HG03060 (cell line): Measurements from ENCODE around the gene DLG2.
"Not testable (repeated sequence)": the region's sequence is repeated elsewhere in the genome, so short reads cannot be mapped to it uniquely, and the experiment has no call there.

ENCODE experiments used
- ATAC-seq: cut with Tn5 transposase; IDR thresholded peaks from one replicate; pipeline ENCODE4 v1.9.1; 2021; ENCODE audit warnings: low read depth, moderate number of reproducible peaks; ENCODE audit not compliant: unreplicated experiment

Gene DLG2

DNA sequence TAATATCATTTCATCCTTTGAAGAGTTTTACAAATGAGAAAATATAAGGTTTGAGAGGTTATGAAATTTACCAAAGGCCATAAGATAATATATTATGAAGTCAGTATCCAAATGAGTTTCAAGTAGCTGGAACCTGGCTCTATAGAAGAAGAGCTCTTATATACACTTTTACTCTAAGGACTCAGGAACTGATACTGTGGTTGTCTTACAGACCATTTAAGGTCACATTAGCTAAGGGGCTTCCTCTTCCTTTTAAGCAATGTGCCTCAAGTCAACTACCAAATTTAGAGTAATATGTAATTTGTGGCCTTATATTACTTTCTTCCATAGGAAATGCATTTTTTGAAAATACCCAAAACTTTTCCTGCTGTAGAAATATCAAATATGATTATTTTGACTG lies 369.3 kb downstream of the DLG2 start:
- ATAC-seq: no peak

DNA sequence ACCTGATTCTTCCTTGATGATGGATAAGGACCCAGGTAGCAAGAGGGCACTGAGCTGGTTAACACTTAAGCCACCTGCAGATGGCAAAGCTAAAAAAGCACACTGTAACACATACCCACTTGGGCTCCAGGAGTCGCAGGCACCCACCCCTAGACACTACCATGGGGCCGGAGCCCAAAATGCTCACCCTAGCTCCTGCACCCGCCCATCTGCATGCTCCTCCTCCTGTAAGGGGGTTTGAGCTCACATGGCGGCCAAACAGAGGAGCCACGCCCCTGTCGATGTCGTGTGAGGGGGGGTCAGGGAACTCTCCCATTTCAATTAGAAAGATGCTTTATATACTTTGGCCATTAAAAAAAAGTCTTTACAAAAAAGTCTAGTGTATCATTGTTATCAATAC lies 370.7 kb downstream of the DLG2 start:
- no peak for ATAC-seq

DNA sequence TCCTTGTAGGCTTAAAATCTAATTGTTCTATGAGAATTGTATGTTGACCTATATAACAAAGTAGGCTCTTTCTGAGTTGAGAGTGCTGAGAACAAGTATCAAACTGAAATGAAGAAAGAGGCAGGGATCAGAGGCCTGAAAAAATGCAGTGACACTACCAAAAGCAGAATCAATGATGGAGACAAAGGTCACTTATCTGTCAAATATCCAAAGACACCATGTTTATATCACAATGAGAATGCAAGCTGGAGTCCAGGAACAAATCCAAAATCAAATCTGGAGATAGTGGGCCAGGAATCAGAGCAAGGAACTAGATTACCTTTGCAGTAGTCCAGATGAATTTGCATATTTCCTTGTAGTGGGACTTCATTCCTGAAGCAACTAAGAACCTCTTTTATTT lies 377.7 kb downstream of the DLG2 start:
- ATAC-seq: no peak

DNA sequence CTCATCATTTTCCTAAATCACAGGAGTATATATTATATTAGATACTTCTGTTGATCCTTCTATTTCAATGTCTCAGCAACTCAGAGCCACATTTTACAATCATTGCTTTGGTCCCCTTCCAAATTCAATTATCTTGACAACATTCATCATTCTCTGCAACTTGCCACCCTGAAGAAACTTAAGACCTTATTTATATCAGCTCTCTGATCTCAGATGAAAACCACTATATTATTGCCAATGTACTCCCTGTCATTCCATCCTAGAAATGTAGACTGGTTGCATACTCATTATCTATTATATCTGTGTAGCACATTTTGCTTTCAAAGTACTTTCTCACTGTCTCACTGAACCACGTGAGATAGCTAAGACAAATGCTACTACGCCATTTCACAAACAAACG lies 379.3 kb downstream of the DLG2 start:
- no peak for ATAC-seq

DNA sequence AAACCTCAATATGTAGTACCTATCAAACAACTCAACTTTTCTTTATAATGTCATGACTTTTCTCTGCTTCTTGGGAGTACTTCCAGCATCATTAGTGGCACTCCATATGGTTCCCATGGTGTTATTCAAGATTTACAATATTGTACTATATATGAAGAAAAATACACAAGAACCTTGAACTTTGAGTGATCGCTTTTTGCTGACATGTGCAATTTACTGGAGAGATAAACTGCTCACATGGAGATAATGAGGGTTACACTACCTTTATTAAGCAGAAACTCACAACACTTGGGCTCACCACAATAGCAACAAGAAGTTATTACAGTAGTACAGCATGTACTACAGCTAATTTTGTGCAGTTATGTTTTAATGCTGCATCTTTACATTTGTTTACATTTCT lies 388.2 kb downstream of the DLG2 start:
- ATAC-seq: no peak

DNA sequence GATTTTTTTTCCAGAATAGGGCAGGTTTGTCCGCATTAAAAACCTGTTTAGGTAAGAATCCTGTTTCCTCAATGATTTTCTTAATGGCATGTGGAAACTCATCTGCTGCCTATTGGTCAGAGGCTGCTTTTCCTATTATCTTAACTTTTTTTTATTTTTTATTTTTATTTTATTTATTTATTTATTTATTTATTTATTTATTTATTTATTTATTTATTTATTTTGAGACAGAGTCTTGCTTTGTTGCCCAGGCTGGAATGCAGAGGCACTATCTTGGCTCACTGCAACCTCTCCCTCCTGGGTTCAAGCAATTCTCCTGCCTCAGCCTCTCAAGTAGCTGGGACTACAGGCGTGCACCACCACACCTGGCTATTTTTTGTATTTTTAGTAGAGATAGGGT lies 389.1 kb downstream of the DLG2 start:
- not testable (repeated sequence) for ATAC-seq

DNA sequence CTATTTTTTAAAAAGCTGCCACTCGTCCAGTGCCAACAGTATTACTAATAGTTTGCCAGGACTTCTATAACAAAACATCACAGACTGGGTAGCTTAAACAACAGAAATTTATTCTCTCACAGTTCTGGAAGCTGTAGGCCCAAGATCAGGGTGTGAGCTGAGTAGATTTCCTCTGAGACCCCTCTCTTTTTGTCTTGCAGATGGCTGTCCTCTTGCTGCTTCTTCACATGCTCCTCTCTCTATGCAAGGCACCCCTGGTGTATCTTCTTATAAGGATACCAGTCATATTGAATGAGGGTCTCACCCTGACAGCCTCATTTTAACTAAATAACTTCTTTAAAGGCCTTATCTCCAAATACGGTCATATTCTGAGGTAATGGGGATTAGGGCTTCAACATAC lies 390.9 kb downstream of the DLG2 start:
- ATAC-seq: no peak

GRCh38 chr11:85232559-85232958 lies 394.6 kb downstream of the DLG2 start:
- ATAC-seq: no peak

GRCh38 chr11:85231588-85231987 lies 395.6 kb downstream of the DLG2 start:
- ATAC-seq: no peak

DNA sequence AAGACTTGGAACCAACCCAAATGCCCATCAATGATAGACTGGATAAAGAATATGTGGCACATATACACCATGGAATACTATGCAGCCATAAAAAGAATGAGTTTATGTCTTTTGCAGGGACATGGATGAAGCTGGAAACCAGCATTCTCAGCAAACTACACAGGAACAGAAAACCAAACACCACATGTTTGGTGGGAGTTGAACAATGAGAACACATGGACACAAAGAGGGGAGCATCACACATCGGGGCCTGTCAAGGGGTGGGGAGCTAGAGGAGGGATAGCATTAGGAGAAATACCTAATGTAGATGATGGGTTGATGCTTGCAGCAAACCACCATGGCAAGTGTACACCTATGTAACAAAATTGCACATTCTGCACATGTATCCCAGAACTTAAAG lies 397.4 kb downstream of the DLG2 start:
- not testable (repeated sequence) for ATAC-seq

DNA sequence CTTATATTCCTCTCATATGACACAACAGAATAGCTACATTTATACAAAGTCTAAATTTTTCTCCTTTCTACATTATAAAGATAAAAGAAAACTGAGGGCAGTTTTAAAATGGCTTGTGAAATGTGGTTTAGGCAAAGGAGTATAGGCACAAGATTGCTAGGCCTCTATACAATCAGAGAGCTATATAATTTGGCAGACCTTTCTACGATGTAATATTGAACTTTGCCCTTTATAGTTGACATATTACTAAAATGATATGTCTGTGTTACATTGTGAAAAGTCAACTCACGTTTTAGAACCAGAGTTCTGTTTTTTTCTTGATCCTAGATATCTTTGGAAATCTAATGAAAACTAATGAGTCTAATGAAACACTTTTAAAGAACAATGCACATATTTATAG lies 430.2 kb downstream of the DLG2 start:
- ATAC-seq: no peak

GRCh38 chr11:85195934-85196333 lies 431.2 kb downstream of the DLG2 start:
- no peak for ATAC-seq

GRCh38 chr11:85187992-85188391 lies 439.2 kb downstream of the DLG2 start:
- ATAC-seq: no peak

DNA sequence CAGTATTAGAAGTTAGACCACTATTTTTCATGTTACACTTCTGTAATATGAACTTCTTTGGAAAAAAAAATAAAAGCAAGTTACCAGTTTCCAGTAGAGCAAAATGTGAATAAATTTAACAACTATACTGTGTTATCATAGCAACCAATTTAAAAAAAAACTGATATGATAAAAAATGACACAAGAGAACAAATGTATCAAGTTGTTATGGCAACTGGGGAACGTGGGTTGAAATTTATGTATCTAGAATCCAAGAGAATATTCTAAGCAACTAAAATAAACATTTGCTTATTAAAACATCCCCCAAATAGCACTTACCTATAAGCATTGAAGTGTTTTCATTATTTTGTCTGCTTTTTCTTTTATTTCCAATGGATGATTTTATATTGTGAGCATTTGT lies 442.4 kb downstream of the DLG2 start:
- no peak for ATAC-seq

DNA sequence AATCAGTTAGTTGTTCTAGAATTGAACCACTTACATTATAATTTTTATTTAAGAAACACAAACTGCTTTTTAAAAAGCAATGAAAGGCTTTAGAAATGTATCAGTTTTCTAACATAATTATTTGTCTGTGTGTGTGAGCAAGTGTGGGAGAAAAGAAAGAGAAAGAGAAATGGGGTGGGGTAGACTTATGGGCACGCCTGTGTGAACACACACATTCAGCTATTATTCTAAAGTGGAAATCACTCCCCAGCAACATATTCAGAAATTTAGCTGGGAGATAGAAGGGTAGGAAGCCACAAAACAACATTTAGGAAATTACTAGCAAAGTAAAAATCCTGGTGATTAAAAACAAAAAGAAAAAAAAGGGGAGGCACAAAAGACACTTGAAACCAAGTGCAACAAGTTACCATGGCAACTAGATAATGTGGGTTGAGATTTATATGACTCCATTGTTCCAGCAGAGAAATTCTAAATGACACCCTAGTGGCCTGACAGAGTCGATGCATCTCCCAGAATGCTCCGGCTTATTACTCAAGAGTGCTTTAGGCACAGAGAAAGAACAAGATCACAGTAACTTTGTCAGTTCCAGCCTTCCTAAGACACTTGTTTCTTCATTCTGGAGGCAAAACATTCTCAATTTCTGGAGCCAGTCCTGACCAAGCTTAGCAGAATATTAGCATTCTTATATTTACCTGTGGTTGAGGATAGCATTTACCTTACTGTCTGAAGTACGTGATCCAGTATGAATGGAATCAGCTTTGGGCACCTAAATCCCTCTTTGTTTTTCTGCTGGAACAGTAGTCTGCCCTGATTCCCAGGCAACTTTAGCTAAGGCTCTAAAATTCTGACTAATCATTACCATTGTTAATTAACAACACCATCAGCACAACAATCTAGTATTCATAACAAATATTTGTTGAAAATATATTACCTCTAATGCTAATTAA lies 444.4 kb downstream of the DLG2 start:
- ATAC-seq: no peak

- ATAC-seq: no peak
These were observed 446.6 kb downstream of the DLG2 start for GRCh38 chr11:85180528-85180927.

DNA sequence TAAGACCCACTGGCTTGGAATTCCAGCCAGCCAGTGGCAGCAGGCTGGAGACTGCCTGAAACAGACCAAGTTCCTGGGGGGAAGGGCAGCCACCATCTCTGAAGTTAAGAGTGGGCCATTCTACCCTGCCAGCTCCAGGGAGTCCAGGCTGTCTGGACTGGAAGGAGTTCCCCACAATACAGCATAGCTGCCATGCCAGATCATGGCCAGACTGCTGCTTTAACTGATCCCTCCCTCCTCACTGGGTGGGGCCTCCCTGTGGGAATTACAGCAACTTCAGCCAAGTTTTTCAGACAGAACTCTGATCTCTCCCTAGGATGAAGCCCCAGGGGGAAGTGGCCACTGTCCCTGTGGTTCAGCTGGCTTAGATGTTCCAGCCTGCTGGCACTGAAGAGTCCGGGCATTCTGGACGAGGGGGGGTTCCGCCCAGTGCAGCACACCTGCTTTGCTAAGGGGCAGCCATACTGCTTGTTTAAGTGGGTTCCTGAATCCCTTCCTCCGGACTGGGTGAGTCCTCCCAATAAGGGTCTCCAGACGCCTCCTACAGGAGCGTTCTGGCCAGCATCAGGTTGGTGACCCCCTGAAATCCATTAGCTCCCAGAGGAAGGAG lies 455.4 kb downstream of the DLG2 start:
- ATAC-seq: no peak

DNA sequence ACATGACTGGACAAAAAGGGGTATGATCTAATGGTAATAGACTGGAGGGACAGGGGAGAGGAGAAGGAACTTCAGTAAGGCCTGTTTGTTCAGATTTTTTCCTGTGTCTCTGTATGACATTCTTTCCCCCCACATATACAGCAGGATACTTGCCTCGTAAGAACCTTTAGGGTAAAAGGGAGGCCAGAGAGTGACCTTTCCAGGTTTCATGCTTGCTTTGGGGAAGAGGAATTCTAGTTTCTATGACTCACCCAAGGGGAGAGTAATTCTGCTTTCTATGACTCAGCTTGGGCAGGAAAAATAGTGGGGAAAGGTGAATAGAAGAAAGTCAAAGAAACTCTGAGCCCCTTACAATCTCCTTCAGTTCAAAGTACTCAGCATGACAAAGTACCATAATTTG lies 457.0 kb downstream of the DLG2 start:
- ATAC-seq: no peak

- no peak for ATAC-seq
These were observed 459.7 kb downstream of the DLG2 start for GRCh38 chr11:85167471-85167870.

- ATAC-seq: no peak
These were observed 460.1 kb downstream of the DLG2 start for GRCh38 chr11:85167038-85167437.

DNA sequence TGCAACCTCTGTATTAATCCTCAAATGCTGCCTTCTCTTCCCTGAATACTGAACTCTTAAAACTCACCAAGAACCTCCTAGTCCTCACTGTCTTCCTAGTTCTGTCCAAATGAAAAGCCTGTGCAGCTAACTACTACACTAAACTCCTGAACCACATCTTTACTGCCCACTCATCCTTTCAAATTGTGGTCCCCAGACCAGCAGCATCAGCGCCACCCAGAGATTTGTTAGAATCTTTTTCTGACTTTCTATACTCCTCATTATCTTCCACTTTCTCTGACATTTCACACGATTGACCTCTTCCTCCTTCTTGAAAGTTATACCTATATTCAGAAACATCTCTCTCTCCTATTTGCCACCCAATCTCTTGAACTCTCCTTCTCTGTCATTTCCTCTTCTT lies 461.3 kb downstream of the DLG2 start:
- no peak for ATAC-seq

DNA sequence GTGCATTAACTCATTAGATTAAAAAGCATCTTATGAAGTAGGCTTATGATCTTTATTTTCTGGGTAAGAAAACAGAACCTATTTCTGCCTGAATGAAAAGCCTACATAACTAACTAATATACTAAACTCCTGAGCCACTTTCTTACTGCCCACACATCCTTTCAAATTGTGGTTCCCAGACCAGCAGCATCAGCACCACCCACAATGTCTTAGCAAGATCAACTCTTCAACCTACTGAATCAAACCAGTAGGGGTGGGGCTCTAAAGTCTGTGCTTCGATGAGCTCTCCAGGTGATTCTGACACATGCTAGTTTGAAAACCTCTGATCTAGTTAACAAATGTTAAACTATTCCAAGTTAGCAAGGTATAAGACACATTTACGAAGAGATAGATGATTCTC lies 462.4 kb downstream of the DLG2 start:
- no peak for ATAC-seq
